Gastrocnemius medialis (tissue), 4 donors: Measurements from ENCODE around the gene NXNL1.

ENCODE experiments used
- CTCF ChIP-seq, 5 experiments: fragments of 450-650 bp in 3 of 5; fragments of 200-600 bp in 2 of 5; sonication (generic) in 2 of 5; IDR thresholded peaks in 4 of 5; conservative IDR thresholded peaks in 1 of 5; 1 replicate in 4 of 5; 2 replicates in 1 of 5; pipeline ENCODE4 v1.5.1; 2016 to 2019; ENCODE audit warnings: antibody characterized with exemption in 5 of 5, mild to moderate bottlenecking in 3 of 5, moderate library complexity in 3 of 5
- POLR2A ChIP-seq, 2 donors: fragments of 450-650 bp; IDR thresholded peaks; one replicate each; pipeline ENCODE4 v1.6.1; 2017; ENCODE audit warnings: antibody characterized with exemption in 2 of 2, mild to moderate bottlenecking in 2 of 2, moderate library complexity in 2 of 2

GRCh38 chr19:17458970-17459369, 1.8 kb downstream of the NXNL1 start:
- no peak for TF ChIP-seq CTCF (IDR thresholded peaks at IDR 0.05 in 4 of 5, conservative IDR thresholded peaks at IDR 0.05 in 1 of 5)
- no peak for TF ChIP-seq POLR2A (IDR thresholded peaks at IDR 0.05)
